ENCODE results near the gene S100Z.

DNA sequence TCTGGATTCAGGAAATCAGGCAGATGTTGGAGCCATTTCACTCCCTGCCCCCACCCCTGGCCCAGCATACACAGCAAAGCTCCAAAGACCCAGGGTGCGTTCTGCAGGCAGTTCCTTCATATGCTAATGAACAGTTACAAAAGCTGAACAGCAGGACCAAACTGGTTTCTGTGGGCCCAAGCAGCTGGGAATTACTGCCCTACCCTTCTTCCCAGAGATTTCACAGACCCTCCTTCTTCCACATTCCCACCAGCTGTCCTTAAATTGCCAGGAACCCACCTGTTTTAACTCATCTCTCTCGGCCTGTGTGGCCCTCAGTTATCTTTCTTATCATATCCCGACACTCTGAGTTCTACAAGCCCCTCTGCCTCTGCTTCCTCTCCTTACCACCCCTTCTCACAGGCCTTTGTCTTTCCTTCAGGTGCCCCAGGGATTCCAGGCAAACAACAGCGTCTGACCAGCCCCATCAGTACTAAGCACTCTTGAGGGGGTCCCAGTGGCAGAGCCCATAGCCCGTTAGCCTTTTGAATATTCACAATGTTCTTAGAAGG, 41.6 kb upstream of the S100Z start:
- TF ChIP-seq, protein P1, sequence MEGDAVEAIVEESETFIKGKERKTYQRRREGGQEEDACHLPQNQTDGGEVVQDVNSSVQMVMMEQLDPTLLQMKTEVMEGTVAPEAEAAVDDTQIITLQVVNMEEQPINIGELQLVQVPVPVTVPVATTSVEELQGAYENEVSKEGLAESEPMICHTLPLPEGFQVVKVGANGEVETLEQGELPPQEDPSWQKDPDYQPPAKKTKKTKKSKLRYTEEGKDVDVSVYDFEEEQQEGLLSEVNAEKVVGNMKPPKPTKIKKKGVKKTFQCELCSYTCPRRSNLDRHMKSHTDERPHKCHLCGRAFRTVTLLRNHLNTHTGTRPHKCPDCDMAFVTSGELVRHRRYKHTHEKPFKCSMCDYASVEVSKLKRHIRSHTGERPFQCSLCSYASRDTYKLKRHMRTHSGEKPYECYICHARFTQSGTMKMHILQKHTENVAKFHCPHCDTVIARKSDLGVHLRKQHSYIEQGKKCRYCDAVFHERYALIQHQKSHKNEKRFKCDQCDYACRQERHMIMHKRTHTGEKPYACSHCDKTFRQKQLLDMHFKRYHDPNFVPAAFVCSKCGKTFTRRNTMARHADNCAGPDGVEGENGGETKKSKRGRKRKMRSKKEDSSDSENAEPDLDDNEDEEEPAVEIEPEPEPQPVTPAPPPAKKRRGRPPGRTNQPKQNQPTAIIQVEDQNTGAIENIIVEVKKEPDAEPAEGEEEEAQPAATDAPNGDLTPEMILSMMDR (IDR thresholded peaks at IDR 0.05) = no peak
- TF ChIP-seq POLR2A (IDR thresholded peaks at IDR 0.05) (no peak), EP300 (IDR thresholded peaks at IDR 0.05) (no peak), POLR2AphosphoS5 (IDR thresholded peaks at IDR 0.05) (no peak)

All from stomach (tissue), 4 donors.